Colonic mucosa (tissue), 4 donors: ENCODE measurements around the gene CEMIP2. TPM values are rescaled to one million over a fixed set of nuclear protein-coding genes. Genes with fewer than 3 reads are reported as not detected.

Experiments
- DNase-seq: peaks from one replicate; pipeline ENCODE4 v3.0.0-alpha.2; 2020
- H3K27ac ChIP-seq: fragments of 200-600 bp; one replicate; pipeline ENCODE4 v1.8.0; 2021
- H3K27me3 ChIP-seq: fragments of 200-600 bp; one replicate; pipeline ENCODE4 v1.8.0; 2021
- H3K36me3 ChIP-seq: fragments of 200-600 bp; one replicate; pipeline ENCODE4 v1.8.0; 2021
- H3K4me1 ChIP-seq: fragments of 200-600 bp; one replicate; pipeline ENCODE4 v1.8.0; 2021; ENCODE audit warnings: mild to moderate bottlenecking
- H3K4me3 ChIP-seq: fragments of 200-600 bp; one replicate; pipeline ENCODE4 v1.8.0; 2021
- H3K9ac ChIP-seq, 2 donors: one replicate each; pipeline ENCODE4 v1.7.0; 2013; ENCODE audit warnings: control low read depth in 2 of 2, low read depth in 2 of 2, low read length in 2 of 2
- H3K9me3 ChIP-seq: fragments of 200-600 bp; one replicate; pipeline ENCODE4 v1.8.0; 2021
- intact Hi-C: fragments of 100-400 bp; cut with DNase I; formaldehyde crosslinking; loops from one replicate; pipeline ENCODE4 v1.14.1; 2022
- total RNA-seq, 2 donors: library from RNA; stranded (reverse); fragmentation: NEBNext Ultra II Directional in 1 of 2; extraction: Animal tissue kit (Norgen Biotek cat#: 25700) in 1 of 2; gene quantifications; one replicate each; pipeline ENCODE4 v1.2.1, GENCODE V29; 2021
- TF ChIP-seq, protein P1 (sequence below): fragments of 200-600 bp; IDR thresholded peaks from one replicate; pipeline ENCODE4 v1.8.0; 2022; ENCODE audit warnings: antibody characterized with exemption, mild to moderate bottlenecking
- donor health status: healthy.
- donor health status: DM: no; HTN: no; CAD: no.
- donor health status: DM: no; HTN: no; CAD: no.

Gene CEMIP2
- total RNA-seq, 2 donors from 2014 or later: 72.7 to 111 TPM

DNA sequence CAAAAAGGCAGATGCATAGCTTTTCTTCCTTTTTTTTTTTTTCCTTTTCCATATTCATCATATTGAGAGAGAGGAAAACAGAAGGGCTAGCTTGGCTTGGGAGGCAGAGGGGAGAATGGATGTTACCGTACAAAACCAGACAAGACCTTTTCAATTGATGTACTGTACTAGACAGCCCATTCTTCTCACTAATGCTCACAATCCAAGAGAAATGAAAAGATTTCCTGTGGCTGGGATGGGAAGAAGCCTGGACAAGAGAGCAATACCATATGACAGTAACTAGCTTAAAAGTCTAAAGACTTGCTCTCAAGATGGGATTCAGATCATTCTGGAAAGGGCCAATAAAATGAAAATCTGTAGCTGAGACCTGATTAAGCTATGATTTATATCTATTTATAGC is 3.4 kb downstream of the CEMIP2 start:
- peaks cover 17% of the 10 kb centered on the region for H3K4me1 ChIP-seq
- TF ChIP-seq, protein P1, sequence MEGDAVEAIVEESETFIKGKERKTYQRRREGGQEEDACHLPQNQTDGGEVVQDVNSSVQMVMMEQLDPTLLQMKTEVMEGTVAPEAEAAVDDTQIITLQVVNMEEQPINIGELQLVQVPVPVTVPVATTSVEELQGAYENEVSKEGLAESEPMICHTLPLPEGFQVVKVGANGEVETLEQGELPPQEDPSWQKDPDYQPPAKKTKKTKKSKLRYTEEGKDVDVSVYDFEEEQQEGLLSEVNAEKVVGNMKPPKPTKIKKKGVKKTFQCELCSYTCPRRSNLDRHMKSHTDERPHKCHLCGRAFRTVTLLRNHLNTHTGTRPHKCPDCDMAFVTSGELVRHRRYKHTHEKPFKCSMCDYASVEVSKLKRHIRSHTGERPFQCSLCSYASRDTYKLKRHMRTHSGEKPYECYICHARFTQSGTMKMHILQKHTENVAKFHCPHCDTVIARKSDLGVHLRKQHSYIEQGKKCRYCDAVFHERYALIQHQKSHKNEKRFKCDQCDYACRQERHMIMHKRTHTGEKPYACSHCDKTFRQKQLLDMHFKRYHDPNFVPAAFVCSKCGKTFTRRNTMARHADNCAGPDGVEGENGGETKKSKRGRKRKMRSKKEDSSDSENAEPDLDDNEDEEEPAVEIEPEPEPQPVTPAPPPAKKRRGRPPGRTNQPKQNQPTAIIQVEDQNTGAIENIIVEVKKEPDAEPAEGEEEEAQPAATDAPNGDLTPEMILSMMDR: no peak
- intact Hi-C loops: no loop called here
- no peak overlapping the region for H3K9ac ChIP-seq
- no peaks in the 10 kb centered on the region for H3K27me3 ChIP-seq
- H3K4me3 ChIP-seq: no peak overlapping the region
- no peaks in the 10 kb centered on the region for H3K9me3 ChIP-seq
- H3K36me3 ChIP-seq: no peaks in the 10 kb centered on the region
- no peak overlapping the region for H3K27ac ChIP-seq
- peak; percentile 18 for DNase-seq

DNA sequence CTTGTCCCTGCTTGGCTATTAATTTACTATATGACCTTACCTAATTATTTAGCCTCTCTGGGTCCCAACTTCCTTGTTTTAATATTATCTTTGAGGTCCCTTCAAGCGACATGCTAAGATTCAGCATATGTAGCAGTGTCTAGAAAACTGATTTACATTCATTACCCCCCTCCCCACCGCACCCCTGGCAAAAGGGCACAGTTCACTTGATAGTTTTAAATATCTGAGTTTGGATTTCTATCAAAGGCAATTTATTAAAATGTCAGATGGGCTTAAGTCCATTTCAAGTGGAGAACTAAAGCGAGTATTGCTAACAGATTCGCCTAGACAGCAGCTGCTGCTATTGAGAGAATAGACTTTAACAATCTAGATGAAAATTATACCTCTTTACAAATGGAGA is 3.9 kb downstream of the CEMIP2 start:
- no peaks in the 10 kb centered on the region for H3K9me3 ChIP-seq
- no peaks in the 10 kb centered on the region for H3K27me3 ChIP-seq
- no peaks in the 10 kb centered on the region for H3K36me3 ChIP-seq
- no peak overlapping the region for H3K4me3 ChIP-seq
- intact Hi-C loops: no loop called here
- H3K4me1 ChIP-seq: peaks cover 17% of the 10 kb centered on the region
- peak; percentile 19 for DNase-seq
- H3K27ac ChIP-seq: no peak overlapping the region
- no peak overlapping the region for H3K9ac ChIP-seq
- TF ChIP-seq, protein P1: no peak

DNA sequence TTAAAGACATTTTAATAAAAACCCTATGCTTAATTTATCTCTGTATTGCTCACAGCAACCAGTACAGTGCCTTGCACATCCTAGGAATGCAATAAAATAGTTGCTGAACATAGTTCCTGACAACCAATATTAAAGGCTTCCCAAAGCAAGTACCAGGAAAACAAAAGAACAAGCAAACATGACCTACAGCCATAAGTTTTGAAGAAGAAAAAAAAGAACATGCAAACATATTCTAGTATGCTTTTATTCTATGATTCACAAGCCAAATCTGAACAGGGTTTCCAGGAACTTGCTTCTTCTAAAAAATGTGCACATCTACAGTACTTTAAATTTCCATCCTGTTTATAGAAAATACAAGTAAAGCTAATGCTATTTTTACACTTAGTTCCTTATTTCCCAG is 4.5 kb downstream of the CEMIP2 start:
- no peak overlapping the region for H3K9ac ChIP-seq
- peaks cover 17% of the 10 kb centered on the region for H3K4me1 ChIP-seq
- intact Hi-C loops: no loop called here
- H3K36me3 ChIP-seq: no peaks in the 10 kb centered on the region
- DNase-seq: no peak
- no peak overlapping the region for H3K4me3 ChIP-seq
- TF ChIP-seq, protein P1: no peak
- H3K27ac ChIP-seq: peak overlapping the region; percentile 3
- H3K9me3 ChIP-seq: no peaks in the 10 kb centered on the region
- no peaks in the 10 kb centered on the region for H3K27me3 ChIP-seq

DNA sequence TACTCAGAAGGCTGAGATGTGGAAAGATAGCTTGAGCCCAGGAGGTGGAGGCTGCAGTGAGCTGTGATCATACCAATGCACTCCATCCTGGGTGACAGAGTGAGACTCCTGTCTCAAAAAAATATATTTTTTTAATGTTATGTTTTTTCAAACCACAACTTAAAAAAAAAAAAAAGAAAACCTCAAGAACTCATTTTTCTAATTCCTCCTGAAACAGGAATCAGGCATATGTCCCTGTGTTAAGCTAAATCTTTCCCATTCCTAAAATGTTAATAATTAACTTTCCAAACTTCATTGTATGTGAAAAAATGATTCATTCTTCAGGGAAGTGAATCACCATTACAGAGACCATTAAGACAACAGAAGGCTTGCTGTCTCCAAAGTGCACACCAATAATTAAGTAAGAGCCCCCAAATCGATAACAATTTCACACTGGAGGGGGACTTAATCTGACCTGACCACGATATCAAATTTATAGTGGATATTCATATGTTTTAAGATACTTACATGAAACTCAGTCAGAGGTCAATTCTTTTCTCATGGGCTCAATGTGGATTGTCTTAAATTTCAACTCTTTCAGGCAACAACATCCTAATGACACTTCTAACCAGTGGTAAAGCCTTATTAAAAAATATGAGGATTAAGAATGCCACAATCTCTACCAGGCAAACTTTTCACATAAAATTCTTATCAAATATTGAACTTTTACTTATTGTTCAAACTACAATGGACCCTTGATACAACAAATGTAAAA is 5.2 kb downstream of the CEMIP2 start:
- H3K4me3 ChIP-seq: no peak overlapping the region
- peak; percentile 18 for DNase-seq
- H3K27me3 ChIP-seq: no peaks in the 10 kb centered on the region
- no peaks in the 10 kb centered on the region for H3K36me3 ChIP-seq
- peak overlapping the region in 1 of 2 donors; percentile 3 for H3K9ac ChIP-seq
- H3K9me3 ChIP-seq: no peaks in the 10 kb centered on the region
- peak overlapping the region; percentile 3 for H3K27ac ChIP-seq
- intact Hi-C loops: no loop called here
- TF ChIP-seq, protein P1: no peak
- peaks cover 17% of the 10 kb centered on the region for H3K4me1 ChIP-seq

DNA sequence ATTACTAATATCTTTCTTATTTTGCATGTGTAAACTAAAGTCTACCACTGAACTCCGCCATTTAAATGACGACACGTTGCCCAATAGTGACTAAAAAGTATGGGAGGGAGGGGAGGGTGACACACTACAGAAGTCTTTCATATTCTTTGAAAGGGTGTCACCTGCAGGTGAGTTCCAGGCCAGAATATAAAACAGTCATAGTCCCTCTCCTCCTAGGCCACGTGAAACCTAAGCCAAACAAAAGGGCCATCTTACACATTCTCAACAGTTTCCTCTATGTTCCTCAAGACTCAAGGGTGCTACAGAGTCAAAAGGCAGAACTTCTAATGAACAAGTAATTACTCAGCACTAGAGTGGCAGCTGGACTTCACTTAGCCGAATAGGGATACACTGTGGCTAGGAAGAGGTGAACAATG is 6.4 kb downstream of the CEMIP2 start:
- intact Hi-C loops: no loop called here
- peaks cover 17% of the 10 kb centered on the region for H3K4me1 ChIP-seq
- DNase-seq: peak; percentile 28
- no peak overlapping the region for H3K9ac ChIP-seq
- no peaks in the 10 kb centered on the region for H3K36me3 ChIP-seq
- H3K27me3 ChIP-seq: no peaks in the 10 kb centered on the region
- H3K9me3 ChIP-seq: no peaks in the 10 kb centered on the region
- TF ChIP-seq, protein P1: no peak
- H3K27ac ChIP-seq: peak overlapping the region; percentile 3
- H3K4me3 ChIP-seq: no peak overlapping the region
